NCI-H128 (cell line): ENCODE results near the gene SOD1.
A peak's percentile ranks its signal among the peaks of the same experiment; 100 is the strongest.
"Not testable (repeated sequence)": the region's sequence is repeated elsewhere in the genome, so short reads cannot be mapped to it uniquely, and the experiment has no call there.

Experiments
- DNase-seq: peaks from one replicate; lab custom pipeline; 2025; ENCODE audit not compliant: unreplicated experiment; lab: John Stamatoyannopoulos, UW

Gene SOD1

DNA sequence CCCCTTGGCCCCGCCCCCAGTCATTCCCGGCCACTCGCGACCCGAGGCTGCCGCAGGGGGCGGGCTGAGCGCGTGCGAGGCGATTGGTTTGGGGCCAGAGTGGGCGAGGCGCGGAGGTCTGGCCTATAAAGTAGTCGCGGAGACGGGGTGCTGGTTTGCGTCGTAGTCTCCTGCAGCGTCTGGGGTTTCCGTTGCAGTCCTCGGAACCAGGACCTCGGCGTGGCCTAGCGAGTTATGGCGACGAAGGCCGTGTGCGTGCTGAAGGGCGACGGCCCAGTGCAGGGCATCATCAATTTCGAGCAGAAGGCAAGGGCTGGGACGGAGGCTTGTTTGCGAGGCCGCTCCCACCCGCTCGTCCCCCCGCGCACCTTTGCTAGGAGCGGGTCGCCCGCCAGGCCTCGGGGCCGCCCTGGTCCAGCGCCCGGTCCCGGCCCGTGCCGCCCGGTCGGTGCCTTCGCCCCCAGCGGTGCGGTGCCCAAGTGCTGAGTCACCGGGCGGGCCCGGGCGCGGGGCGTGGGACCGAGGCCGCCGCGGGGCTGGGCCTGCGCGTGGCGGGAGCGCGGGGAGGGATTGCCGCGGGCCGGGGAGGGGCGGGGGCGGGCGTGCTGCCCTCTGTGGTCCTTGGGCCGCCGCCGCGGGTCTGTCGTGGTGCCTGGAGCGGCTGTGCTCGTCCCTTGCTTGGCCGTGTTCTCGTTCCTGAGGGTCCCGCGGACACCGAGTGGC lies at the start of gene SOD1:
SOD1 (plus strand) TSS at position 158 of the 723 bp plus-strand sequence; CDS start at position 235, 77 bp downstream.
- DNase-seq: peak; percentile 90

DNA sequence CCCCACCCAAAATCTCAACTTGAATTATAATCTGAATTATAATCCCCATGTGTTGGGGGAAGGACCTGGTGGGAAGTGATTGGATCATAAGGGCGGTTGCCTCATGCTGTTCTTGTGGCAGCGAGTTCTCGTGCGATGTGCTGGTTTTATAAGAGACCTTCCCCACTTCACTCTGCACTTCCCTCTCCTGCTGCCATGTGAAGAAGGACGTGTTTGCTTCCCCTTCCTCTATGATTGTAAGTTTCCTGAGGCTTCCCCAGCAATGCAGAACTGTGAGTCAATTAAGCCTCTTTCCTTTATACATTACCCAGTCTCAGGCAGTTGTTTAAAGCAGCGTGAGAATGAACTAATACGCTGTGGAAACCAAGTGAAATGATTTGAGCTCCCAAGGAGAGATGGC lies 48.0 kb upstream of the SOD1 start:
- DNase-seq: no peak

DNA sequence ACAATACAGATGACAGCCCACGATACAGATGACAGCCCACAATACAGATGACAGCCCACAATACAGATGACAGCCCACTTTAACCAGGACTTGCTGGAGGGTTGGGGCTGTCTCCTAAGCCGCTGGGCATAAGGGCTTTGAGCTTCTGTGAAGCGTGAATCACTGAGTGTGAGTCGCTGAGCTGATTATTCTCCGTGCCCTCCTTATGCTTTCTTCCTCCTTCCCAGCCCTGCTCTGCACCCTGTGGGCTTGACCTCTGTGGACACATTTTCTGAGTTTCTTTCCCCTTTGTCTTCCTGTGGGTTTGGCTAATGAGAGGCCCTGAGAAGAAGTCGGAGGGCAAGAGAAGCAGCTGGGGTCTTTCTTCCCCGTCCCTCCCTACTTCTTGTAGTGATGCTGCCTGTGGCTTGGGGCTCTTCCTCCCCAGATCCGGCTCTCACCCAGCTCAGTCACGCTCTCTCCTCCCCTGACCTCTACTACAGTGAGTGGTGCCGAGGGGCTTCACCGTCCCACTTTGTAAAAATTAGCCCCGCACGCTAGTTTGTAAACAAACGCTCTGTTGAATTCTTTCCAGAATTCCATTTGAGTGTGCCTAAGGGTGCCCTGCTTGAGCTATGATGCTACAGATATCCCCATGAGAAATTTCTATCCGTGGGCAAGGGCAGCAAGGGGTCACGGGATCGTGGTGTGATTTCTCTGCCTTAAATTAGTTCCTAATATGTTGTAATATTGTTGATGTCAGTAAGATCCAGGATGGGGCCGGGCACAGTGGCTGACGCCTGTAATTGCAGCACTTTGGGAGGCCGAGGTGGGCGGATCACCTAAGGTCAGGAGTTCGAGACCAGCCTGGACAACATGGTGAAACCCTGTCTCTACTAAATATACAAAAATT lies 46.4 kb upstream of the SOD1 start:
- DNase-seq: no peak

DNA sequence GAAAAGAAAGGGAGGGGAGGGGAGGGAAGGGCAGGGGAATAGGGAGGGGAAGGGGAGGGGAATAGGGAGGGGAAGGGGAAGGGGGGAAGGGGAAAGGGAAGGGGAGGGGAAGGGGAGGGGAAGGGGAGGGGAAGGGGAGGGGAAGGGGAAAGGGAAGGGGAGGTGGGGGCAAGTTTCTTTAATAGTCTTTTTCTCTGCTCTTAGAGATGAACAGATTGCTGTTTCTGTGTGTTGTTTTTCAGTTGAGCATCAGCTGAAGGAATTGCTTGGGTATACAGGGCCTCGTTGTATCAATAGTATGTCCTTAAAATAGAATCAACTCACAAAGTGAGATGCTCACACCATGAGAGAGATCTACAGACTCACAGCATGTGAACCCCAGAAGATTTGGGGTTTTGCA lies 44.8 kb upstream of the SOD1 start:
- no peak for DNase-seq

DNA sequence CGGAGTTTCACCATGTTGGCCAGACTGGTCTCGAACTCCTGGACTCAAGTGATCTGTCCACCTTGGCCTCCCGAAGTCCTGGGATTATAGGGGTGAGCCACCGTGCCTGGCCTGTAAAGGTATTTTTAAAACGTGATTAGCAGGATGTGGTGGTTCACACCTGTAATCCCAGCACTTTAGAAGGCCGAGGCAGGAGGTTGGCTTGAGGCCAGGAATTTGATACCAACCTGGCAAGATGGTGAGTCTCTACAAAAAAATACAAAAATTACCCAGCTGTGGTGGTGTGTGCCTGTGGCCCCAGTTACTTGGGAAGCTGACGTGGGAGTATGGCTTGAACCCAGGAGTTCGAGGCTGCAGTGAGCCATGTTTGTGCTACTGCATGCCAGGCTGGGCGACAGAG lies 43.3 kb upstream of the SOD1 start:
- no peak for DNase-seq

DNA sequence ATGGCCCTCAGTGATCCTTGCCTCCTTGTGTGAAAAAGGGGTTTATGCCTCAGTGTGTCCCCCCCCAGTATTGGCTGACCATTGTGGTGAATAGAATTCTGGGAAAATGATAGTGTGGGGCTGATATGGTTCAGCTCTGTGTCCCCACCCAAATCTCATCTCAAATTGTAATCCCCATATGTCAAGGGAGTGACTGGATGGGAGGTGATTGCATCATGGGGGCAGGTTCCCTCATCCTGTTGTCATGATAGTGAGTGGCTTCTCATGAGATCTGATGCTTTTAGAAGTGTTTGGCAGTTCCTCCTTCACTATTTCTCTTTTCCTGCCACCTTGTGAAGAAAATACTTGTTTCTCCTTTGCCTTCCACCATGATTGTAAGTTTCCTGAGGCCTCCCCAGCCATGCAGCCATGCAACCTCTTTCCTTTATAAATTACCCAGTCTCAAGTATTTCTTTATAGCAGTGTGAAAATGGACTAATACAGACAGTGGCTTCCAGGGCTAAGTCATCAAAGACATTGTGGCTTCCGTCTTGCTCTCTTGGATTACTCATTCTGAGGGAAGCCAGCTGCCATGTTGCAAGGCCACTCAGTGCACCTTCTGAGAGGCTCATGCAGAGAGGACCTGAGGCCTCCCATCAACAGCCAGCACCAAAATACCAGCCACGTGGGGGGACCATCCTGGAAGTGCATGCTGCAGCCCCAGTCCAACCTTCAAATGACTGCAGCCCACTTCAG lies 40.6 kb upstream of the SOD1 start:
- no peak for DNase-seq

DNA sequence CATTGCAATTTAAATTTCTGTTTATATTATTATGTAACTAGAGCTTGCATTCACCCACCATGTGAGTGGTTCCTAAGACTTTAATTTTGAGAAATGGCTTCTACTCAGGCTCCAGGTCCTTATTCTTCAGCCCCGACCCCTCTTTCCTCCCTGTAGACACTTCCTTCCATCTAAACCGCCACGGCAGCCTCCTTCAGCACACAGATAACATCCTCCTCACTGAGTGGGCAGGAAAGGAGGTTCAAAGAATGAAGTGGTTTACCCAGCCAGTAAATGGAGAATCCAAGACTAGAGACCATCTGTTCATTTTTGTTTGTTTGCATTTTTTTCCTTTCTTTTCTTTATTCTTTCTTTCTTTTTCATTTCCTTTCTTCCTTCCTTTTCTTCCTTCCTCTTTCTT lies 37.1 kb upstream of the SOD1 start:
- no peak for DNase-seq

DNA sequence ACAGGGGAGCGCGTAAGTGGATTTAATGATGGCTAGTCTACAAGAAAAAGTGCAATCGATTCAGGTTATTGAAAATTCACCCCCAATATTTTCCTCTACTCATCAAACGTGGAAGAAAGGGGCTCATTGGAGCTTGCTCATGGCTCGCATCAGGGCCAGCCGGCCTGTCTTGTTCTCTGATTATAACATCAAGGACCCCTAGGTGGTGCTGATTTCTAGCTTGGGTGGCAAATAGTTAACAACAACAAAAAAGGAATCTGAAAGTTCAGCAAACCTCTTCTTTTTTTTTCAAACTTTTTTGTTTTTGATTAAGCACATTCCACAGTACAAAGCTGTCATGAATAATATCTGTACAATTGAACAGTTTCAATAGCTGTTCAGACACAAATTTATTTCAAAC lies 35.8 kb upstream of the SOD1 start:
- no peak for DNase-seq

DNA sequence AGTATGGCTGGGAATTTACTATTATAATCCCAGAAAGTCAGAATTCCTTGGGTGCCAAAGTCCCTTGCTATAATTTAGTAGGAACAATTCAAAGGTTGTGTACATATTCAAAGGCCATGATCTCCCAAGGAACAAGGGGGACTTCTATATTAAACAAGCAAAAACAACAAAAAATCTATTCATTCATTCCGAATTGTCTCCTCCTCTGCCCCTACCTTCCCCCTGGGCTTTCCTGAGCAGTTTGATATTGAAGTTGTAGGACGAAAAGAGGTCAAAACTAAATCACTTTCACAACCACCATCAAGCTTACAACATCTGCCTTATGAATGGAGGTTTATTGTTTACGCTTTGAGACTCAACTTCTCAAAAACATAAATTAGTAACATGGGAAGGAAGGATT lies 35.3 kb upstream of the SOD1 start:
- no peak for DNase-seq

DNA sequence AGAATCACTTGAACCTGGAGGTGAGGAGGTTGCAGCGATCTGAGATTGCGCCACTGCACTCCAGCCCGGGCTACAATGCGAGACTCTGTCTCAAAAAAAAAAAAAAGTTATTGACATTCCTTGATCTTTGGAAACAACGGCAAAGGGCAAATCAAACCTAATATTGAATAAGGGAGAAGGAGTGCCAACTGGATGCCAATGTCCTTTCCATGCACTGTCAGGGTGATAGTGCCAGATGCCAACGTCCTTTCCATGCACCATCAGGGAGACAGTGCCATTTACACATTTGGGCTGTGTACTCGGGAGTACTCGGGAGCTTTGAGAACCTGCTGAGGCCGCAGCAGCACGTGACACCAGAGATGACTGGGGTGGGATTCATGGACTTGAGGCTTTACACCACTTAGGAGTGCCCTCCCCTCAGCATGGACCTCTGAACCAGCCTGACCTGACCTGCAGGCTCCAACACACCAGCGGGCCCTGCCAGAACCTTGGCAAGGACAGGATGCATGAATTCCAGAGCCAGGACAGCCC lies 34.5 kb upstream of the SOD1 start:
- no peak for DNase-seq

DNA sequence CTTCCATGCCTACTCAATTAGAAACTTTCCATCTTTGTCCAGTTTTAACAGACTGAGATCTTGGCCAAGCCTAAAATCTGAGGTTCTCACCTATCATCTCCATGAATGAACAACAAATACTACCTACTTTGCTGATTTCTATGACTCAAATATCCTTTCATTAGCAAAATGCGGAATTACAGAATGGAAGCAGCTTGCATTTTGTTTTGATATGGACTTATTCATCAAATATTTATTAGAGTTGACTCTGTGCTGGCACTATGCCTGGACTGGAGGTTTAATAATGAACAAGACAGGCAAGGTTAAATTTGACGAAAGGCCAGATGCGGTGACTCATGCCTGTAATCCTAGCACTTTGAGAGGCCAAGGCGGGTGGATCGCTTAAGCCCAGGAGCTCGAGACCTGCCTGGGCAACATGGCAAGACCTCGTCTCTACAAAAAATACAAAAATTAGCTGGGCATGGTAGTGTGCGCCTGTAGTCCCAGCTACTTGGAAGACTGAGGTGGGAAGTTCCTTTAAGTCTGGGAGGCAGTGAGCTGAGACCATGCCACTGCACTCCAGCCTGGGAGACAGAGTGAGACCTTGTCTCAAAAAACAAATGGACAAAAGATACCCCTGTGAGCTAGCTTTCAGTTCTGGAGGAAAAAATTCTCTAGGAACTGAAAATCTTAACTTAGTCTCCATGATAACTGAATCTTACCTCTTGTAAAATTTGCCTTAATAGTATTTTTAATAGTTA lies 29.4 kb upstream of the SOD1 start:
- DNase-seq: no peak

DNA sequence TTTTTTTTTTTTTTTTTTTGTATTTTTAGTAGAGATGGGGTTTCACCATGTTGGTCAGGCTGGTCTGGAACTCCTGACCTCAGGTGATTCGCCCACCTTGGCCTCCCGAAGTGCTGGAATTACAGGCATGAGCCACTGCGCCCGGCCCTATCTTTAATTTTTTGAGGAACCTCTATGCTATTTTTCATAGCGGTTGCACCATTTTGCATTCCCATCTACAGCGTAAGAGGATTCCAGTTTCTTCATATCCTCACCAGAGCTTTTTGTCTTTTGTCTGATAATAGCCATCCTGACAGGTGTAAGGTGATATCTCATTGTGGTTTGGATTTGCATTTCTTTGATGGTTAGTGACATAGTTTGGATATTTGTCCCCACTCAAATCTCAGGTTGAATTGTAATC lies 27.6 kb upstream of the SOD1 start:
- not testable (repeated sequence) for DNase-seq

DNA sequence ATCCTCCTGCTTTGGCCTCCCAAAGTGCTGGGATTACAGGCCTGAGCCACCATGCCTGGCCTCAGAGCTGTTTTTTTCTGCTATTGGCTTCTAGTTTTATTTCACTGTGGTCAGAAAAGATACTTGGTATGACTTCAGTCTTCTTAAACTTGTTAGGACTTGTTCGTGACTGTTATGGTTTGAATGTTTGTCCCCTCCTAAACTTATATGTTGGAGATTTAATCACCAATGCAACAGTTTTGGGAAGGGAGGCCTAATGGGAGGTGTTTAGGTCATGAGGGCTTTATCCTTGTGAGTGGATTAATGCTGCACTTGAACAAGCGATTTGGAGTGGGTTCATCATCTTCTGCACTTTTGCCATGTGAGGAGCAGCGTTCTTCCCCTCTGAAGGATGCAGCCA lies 24.5 kb upstream of the SOD1 start:
- no peak for DNase-seq

DNA sequence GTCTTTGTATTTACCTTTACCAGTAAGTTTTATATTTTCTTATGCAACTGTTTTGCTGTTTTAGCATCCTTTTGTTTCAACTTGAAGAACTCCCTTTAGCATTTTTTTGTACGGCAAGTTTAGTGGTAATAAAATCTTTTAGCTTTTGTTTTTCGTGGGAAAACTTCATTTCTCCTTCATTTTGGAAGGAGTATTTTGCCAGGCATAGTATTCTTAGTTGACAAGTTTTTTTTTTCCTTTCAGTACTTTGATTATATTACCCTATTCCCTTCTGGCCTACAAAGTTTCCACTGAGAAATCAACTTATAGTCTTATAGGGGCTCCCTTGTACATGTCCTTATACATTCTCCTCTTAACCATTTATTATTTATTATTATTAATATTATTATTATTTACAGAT lies 22.6 kb upstream of the SOD1 start:
- no peak for DNase-seq

DNA sequence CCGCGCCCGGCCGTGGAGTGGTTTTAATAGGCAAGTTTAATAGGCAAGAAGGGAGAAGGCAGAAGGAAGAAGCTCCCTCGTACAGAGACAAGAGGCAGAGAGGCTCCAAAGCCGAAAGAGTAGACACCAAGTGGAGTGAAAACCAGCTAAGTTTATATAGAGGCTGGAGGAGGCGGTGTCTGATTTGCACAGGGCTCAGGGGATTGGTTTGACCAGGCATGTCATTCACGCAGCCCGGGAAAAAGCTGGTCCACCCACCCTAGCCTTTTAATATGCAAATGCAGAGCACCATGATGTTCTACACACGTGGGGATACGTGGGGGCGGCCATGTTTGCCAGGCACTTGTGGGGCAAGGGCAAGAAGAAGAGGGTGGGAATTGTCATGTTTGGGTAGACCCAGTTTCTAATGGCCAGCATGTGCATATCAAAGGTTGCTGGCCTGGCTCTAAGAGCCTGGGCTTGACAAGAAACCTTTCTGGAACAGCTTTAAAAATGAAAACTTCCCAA lies 18.0 kb upstream of the SOD1 start:
- DNase-seq: no peak

DNA sequence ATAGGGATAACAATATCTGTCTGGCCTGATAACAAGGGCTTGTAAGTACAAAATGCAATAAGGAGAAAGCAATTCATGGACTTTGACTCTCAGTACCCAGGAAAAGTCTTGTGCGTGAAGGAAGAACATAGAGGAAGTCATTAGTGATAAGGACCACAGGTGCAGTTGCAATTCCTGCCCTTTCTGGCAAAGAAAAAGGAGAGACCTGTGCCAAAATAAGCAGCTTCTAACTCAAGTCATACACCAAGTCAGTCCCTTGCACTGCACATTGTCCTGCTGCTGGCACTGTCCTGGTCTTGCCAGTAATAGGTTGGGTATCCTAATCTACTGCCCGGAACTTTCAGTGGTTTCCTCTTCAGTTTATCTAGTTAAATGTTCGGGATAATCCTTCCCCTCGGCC lies 14.8 kb upstream of the SOD1 start:
- no peak for DNase-seq

DNA sequence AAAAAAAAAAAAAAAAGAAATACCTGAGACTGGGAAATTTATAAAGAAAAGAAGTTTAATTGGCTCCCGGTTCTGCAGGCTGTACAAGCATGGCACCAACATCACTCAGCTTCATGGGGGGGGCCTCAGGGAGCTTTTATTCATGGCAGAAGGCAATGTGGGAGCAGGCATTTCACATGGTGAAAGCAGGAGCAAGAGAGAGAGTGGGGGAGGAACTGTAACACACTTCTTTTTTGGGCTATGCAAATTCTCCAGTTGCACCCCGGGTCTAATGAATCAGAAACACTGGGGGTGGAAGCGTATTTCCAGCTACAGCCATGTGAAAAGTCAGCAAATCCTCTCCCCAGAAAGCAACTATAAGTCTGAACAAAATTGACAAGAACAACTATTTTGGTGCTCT lies 11.8 kb upstream of the SOD1 start:
- DNase-seq: no peak

DNA sequence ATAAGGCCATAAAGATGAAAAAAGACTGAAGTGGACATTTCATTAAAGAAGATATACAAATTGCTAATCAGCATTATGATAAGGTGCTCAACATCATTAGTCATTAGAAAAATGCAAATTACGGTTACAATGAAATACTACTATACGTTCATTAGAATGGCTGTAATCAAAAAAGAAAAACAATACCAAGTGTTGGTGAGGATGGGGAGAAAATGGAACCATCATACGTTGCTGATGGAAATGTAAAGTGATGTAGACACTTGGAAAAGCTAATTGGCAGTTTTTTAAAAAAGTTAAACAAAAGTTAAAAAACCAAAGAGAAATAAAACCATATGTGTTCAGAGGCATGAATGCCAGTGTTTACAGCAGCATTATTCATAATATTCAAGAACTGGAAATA lies 8.6 kb upstream of the SOD1 start:
- DNase-seq: no peak

DNA sequence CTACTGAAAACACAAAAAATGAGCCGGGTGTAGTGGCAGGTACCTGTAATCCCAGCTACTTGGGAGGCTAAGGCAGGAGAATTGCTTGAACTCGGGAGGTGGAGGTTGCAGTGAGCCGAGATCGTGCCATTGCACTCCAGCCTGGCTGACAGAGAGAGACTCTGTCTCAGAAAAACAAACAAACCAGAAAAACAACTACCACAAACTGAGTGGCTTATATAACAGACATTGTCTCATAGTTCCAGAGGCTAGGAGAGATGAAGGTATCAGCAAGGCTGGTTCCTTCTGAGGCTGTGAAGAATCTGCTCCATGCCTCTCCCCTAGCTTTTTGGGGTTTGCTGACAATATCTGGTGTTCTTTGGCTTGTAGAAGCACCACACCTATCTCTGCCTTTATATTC lies 8.0 kb upstream of the SOD1 start:
- not testable (repeated sequence) for DNase-seq

DNA sequence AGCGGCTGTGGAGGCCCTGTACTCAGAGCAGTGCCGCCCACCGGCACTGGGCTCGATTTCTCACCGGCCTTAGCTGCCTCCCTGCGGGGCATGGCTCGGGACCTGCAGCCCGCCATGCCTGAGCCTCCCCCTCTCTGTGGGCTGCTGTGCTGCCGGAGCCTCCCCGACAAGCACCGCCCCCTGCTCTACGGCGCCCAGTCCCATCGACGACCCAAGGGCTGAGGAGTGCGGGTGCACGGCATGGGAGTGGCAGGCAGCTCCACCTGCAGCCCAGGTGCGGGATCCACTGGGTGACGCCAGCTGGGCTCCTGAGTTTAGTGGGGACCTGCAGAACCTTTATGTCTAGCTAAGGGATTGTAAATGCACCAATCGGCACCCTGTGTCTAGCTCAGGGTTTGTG lies 5.2 kb upstream of the SOD1 start:
- no peak for DNase-seq
